Left renal cortex interstitium (tissue), 4 donors: ENCODE results near the gene CRYBG3. TPM values are rescaled to one million over a fixed set of nuclear protein-coding genes. Genes with fewer than 3 reads are reported as not detected.
"Not testable (repeated sequence)": the region's sequence is repeated elsewhere in the genome, so short reads cannot be mapped to it uniquely, and the experiment has no call there.

Source experiments
- DNase-seq, 4 donors: peaks; one replicate each; pipeline ENCODE4 v3.0.0-alpha.2; 2013; ENCODE audit warnings: low read depth in 4 of 4, low spot score in 2 of 4, missing footprints in 1 of 4
- polyA plus RNA-seq, 4 donors: library from polyadenylated mRNA; unstranded; fragments of 120-200 nt; gene quantifications; one replicate each; pipeline ENCODE4 v1.2.1, GENCODE V29; 2013; ENCODE audit not compliant: insufficient read length in 4 of 4

Gene CRYBG3
- polyA plus RNA-seq, 4 donors: 19.3 to 25.5 (median 21.6) TPM

- DNase-seq: not testable (repeated sequence)
Observed at GRCh38 chr3:97833184-97833583, 11.4 kb downstream of the CRYBG3 start.

DNA sequence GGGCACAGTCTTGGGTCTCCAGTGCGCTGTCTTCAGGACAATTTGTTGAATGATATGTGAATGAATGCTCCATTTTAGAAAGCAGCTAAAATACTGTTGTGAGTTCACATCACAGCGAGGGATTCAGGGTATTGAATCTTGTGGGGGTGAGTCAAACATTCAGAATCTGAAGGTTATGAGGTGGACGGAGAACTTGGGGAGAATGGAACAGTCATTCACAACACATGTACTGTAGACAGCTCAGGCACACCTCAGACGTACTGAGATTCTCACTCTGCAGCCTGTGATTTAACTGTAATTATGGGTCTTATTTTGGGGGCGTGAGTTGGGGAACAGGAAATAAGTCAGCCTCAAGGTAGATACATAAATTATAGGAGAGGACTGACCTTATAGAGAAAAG lies 13.9 kb downstream of the CRYBG3 start:
- no peak for DNase-seq

DNA sequence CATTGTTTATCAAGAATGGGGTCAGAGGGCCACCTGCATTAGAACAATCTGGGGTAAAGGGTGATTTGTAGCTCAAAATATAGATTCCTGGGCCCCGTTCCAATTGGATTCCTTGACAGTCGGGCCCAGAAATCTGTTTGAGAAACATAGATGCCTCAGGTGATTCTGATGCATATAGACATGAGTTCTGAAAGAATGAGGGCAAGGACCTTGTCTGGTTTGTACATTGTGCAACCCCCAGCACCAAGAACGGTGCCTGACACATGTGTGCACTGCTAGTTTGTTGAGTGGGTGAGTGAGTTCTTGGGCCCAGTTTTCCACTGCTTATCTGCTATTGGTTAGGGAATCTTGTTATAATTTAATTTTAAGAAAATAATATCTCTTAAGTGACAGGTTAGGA lies 16.6 kb downstream of the CRYBG3 start:
- DNase-seq: no peak

GRCh38 chr3:97839944-97840343 lies 18.1 kb downstream of the CRYBG3 start:
- no peak for DNase-seq

- DNase-seq: no peak
Observed at GRCh38 chr3:97841304-97841703, 19.5 kb downstream of the CRYBG3 start.

- DNase-seq: no peak
Observed at GRCh38 chr3:97841956-97842355, 20.1 kb downstream of the CRYBG3 start.

DNA sequence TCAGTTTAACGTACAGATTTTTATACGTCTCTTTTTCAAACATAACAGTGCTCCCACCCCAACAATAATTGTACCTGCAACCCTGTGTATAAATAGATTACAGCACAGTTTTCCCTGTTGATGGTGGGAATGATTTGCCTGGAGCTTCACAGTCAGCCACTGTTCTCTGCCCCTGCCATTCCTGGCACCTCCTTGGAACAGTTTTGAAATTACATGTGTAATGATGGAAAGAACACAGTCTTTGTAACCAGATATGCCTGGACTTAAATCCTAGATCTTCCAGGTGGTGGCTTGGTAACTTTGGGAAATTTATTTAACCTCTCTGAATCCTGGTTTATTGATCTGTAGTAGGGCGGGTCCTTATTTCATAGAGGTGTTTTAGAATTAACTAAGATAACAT lies 27.0 kb downstream of the CRYBG3 start:
- DNase-seq: no peak

GRCh38 chr3:97857401-97857800 lies 35.6 kb downstream of the CRYBG3 start:
- DNase-seq: no peak

GRCh38 chr3:97860364-97860763 lies 38.6 kb downstream of the CRYBG3 start:
- DNase-seq: no peak

DNA sequence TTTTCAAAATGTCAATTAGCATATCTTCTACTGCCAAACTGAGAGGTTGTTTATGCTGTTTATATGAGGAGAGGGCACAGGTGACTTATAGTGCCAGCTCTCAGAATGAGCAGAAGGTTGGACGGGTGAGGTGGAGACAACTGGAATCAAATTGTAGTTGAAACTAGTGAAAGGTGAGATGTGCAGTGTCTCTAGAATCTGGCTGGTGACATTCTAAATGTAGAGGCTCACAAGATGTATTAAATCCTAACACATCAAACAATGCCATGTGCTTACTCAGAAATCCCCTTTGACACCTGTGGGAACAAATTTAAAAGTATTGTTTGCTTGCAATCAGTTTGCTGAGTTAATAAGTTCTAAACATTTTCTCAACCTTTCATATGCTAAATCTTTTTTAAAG lies 40.8 kb downstream of the CRYBG3 start:
- no peak for DNase-seq

- no peak for DNase-seq
Observed at GRCh38 chr3:97863031-97863430, 41.2 kb downstream of the CRYBG3 start.

GRCh38 chr3:97863775-97864174 lies 42.0 kb downstream of the CRYBG3 start:
- no peak for DNase-seq

GRCh38 chr3:97871186-97871585 lies 49.4 kb downstream of the CRYBG3 start:
- no peak for DNase-seq

- DNase-seq: no peak
Observed at GRCh38 chr3:97871801-97872524, 50.2 kb downstream of the CRYBG3 start.

DNA sequence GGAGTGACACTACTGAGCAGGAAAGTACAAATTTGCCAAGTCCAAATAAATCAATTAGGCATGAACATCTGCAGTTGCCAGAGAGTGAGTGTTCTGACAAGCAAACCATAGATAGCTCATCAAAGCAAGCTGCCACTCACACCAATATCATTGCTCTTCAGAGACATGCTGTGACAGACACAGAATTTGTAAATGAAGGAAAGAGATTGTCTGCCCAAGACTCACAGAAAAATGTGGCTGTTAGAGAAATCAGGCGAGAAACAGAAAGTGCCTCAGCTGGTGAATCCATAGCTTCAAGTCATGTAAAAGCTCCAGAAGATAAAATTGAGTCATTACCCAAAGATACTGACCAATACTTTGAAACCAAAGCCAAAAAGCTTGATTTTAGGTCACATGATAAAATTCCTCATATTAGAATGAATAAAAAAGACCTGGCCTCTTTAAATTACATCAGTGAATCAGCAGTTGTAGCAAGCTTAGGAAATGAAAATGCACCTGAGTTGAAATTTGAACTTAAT lies 50.8 kb downstream of the CRYBG3 start:
- DNase-seq: no peak

DNA sequence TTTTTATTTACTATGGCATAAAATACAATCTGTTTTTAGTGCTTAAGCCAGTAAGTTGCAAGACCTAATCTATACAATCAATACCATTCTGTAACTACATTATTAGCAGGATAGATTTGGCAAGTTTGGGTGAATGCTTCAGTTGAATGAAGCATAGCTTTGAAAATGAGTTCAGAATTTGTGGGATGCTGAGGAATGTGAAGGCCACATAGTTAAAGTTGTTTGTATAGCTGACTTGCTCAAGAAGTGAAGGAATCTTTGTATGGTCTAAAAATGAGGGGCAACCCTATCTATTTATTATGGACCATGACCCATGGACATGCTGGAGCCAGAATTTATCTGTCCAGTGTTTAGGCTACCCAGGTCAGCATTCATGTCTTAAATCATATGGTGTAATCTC lies 58.5 kb downstream of the CRYBG3 start:
- DNase-seq: no peak

DNA sequence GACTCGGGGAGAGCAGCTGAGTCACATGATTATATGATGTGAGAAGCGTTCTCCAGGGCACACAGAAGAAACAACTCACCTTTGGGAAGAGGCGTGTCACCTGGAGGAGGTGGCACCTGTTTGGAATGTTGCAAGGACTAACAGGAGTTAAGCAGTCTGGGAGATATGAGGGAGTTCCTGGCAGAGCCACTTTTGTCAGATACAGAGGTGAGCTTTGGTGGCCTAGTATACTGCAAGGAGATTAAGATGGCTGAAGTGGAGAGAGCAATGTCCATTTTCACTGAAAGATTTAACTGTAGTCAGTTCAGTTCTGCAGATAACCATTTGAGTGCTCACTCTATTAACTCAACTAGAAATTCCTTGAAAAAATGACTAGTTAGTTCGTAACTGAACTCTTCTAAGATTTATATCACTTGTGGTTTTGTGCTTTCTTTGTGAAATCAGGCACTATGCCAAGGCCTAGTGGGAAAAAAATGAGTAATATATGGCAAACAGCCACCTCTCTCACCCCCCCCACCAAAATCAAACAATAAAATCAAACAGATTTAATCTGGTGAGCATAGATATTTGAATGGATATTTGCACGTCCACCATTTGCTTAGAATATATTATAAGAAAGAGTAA lies 61.3 kb downstream of the CRYBG3 start:
- DNase-seq: no peak

DNA sequence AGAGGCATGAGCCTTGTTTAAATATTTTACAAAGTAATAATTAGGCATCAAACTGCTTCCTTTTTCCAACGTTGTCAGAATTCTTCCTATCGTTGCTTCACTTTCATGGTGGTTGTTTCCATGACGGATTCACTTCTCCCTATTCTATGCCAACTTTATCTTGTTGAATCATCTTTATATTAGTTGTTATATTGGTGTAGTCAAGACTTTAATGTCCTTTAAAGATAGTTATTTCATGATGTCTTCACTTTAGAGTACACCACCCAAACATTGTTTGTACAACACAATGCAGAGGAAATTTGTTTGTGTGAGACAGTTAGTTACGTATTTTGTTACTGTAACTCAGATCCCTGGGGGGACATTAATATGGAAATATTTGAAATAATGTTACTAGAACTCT lies 61.9 kb downstream of the CRYBG3 start:
- DNase-seq: no peak

GRCh38 chr3:97884586-97885123 lies 62.8 kb downstream of the CRYBG3 start:
- no peak for DNase-seq

DNA sequence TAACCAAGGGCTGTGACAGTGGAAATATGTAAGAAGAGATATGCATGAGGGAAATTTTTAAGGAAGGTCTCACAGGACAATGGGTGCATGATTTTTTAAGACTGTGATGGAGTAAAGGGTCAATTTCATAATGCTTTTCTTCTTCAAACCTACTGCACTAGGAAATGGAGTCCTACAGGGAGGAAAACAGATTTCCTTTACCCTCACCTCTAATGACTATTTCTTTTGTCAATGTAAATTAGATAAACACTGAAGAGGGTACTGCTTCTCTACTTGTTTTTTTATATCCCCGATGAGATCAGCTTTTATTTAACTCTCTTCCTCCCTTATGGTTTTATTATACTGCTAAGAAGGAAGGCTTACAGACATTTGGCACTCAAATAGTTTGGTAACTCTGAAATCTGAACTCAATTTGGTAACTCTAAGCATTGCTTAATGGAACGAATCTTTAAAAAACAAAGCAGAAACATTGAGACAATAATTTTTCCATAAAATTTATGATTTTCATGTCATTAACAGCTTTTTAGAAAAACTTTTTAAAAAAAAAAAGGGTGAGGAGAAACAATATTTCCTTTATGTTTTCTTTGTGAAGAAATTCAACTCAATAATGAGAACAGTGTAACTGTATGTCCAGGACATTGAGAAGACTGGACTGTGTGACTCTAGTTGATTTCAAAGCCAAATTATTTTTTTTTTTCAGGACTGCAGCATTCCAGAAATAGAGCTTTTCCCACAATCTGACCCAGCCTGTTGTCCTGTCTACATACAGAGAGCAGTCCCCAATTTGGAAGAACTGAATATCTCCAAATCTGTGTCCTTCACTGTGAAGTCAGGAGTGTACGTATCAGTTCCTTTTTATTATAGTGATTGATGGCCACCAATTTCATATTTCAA lies 64.4 kb downstream of the CRYBG3 start:
- DNase-seq: no peak

DNA sequence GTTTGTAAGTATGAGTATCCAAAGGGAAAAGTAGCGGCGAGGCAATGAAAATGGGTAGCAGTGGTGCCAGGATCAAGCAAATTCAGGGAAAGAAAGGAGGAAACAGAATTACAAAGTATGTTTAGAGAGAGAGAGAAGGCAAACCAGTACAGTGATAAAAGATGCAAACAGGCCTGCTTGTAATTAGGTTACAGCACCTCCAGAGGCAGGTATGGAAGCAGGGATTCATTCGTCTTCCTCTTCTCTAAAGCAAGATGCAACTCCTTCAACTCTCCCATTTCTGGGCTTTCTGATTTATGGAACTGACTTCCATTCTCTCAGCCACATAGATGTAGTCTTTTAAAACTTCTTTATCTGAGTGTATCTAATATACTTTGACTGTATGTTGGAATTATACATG lies 68.0 kb downstream of the CRYBG3 start:
- no peak for DNase-seq
